HG03025 (cell line): ENCODE results near the gene KRTAP9-6.
"Not testable (repeated sequence)": the region's sequence is repeated elsewhere in the genome, so short reads cannot be mapped to it uniquely, and the experiment has no call there.

Experiments
- ATAC-seq: cut with Tn5 transposase; IDR thresholded peaks from one replicate; pipeline ENCODE4 v1.9.1; 2021; ENCODE audit warnings: mild to moderate bottlenecking, moderate library complexity; ENCODE audit not compliant: unreplicated experiment, low FRiP score

Gene KRTAP9-6

GRCh38 chr17:41265078-41265477 is at the start of gene KRTAP9-6:
TSS of gene KRTAP9-6 (plus strand) at chr17:41265378. CDS start at chr17:41265378, 0 bp downstream.
- ATAC-seq, result no peak

- ATAC-seq, result no peak
Measured at GRCh38 chr17:41215681-41216080, 49.5 kb upstream of the KRTAP9-6 start.

- ATAC-seq, result no peak
Measured at GRCh38 chr17:41223821-41224220, 41.4 kb upstream of the KRTAP9-6 start.

DNA sequence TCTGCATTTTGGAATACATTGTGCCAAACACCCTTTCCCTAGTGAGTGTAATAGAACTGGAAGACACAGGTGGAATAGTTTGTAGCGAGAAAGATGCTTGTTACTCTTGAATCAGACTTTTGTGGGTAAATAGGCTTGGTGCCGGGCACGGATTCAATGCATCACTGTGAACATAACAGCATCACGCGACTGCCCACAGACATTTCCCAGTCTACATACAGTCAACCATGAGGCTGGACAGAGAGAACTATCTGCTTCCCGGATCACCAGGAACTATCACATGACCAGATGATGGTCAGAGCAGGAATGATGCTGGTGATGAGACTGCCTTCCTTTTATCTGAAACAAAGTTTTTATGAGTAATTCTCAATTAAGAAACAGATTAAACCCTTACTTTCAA is 39.1 kb upstream of the KRTAP9-6 start:
- ATAC-seq, result no peak

DNA sequence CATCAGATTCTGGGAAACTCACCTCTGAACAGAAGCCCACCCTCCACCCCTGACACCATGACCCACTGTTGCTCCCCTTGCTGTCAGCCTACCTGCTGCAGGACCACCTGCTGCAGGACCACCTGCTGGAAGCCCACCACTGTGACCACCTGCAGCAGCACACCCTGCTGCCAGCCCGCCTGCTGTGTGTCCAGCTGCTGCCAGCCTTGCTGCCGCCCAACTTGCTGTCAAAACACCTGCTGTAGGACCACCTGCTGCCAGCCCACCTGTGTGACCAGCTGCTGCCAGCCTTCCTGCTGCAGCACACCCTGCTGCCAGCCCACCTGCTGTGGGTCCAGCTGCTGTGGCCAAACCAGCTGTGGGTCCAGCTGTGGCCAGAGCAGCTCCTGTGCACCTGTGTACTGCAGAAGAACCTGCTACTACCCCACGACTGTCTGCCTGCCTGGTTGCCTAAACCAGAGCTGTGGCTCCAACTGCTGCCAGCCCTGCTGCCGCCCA is 38.5 kb upstream of the KRTAP9-6 start, which contains the start of gene KRTAP9-2:
Gene KRTAP9-2, plus strand, starts transcription at position 51 of the 498 bp plus-strand sequence. Its CDS starts 7 bp downstream, at position 58.
- ATAC-seq, result not testable (repeated sequence)

DNA sequence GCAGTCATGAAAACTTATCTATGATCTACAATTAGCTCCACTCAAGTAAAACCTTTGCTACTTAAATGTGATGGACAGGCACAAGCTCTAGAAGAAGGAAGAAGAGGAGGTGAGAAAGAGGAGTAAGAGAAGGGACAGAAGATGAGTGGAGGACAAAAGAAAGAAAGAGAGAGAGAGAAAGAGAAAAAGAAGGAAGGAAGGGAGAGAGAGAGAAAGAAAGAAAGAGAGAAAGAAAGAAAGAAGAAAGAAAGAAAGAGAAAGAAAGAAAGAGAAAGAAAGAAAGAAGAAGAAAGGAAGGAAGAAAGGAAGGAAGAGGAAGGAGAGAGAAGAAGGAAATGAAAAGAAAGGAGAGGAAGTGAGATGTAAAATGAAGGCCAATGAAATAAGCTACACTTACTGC is 35.1 kb upstream of the KRTAP9-6 start:
- ATAC-seq, result no peak

DNA sequence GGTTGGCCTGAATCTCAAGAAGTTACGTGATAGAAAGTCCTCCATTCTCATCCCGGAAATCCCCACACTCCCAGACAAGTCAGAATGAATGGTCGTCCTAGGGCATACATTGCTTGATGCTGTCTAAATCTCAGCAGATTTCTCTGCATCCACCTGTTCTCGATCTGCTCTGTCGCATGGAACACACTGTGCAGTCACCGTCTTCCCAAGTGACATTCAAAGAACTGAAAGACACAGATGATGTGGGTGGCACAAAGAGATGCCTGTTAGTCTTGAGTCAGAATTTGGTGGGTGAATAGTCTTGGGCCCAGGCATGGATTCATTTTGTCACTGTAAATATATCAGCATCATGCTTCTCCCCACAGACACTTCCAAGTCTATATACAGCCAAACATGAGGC is 33.4 kb upstream of the KRTAP9-6 start:
- ATAC-seq, result no peak

DNA sequence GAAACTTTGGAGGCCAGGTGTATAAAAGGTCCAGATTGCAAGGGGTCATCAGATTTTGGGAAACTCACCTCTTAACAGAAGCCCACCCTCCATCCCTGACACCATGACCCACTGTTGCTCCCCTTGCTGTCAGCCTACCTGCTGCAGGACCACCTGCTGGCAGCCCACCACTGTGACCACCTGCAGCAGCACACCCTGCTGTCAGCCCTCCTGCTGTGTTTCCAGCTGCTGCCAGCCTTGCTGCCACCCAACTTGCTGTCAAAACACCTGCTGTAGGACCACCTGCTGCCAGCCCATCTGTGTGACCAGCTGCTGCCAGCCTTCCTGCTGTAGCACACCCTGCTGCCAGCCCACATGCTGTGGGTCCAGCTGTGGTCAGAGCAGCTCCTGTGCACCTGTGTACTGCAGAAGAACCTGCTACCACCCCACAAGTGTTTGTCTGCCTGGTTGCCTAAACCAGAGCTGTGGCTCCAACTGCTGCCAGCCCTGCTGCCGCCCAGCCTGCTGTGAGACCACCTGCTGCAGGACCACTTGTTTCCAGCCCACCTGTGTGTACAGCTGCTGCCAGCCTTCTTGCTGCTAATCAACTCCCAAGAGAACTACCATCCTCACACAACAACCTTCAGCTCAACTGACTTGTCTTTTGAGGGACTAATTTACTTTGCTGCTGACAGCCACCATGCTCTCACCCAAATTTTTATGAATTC is 32.6 kb upstream of the KRTAP9-6 start, which contains the start of gene KRTAP9-3:
Gene KRTAP9-3, plus strand, starts transcription at position 51 of the 707 bp plus-strand sequence. Its CDS starts 53 bp downstream, at position 104.
- ATAC-seq, result not testable (repeated sequence)

DNA sequence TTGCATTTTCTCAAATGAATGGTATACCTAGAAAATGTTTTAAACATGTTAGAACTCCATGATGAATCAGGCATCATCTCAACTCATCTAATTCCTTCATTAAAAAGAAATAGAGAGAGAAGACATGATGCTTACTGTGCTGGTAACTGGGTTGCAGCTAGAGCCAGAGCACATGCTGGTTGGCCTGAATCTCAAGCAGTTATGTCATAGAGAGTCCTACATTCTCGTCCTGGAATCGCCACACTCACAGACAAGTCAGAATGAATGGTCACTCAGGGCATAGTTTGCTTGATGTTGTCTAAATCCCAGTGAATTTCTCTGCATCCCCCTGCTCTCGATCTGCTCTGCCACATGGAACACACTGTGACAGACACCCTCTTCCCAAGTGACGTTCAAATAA is 28.1 kb upstream of the KRTAP9-6 start:
- ATAC-seq, result not testable (repeated sequence)

DNA sequence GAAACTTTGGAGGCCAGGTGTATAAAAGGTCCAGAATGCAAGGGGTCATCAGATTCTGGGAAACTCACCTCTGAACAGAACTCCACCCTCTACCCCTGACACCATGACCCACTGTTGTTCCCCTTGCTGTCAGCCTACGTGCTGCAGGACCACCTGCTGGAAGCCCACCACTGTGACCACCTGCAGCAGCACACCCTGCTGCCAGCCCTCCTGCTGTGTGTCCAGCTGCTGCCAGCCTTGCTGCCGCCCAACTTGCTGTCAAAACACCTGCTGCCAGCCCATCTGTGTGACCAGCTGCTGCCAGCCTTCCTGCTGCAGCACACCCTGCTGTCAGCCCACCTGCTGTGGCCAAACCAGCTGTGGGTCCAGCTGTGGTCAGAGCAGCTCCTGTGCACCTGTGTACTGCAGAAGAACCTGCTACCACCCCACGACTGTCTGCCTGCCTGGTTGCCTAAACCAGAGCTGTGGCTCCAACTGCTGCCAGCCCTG is 27.2 kb upstream of the KRTAP9-6 start, which contains the start of gene KRTAP9-8:
Gene KRTAP9-8, plus strand, starts transcription at position 51 of the 489 bp plus-strand sequence. Its CDS starts 53 bp downstream, at position 104.
- ATAC-seq, result not testable (repeated sequence)

- not testable (repeated sequence) for ATAC-seq
Measured at GRCh38 chr17:41246995-41247787, 18.0 kb upstream of the KRTAP9-6 start.

GRCh38 chr17:41249637-41250240 is 15.4 kb upstream of the KRTAP9-6 start, which contains the start of gene KRTAP9-4:
TSS of gene KRTAP9-4 (plus strand) at chr17:41249687. CDS start at chr17:41249721, 34 bp downstream.
- ATAC-seq, result not testable (repeated sequence)

DNA sequence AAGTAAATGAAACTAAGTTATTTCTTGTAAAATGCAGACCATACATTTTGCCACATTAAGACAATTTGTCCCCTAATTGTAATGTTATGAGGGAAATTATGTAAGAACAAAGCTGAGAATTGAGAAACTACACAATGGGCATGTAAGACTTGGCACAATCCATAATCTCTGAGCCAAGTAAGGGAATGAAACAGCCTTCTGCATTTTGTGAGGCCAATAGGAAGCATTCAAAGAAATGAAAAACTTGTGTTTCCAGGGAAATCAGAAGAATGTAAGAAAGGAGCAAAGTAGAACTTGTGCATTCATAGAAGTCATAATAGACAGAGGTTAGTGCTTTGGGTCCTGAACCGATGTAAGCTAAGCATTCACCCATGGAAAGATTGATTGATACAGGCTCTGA is 13.9 kb upstream of the KRTAP9-6 start:
- no peak for ATAC-seq

DNA sequence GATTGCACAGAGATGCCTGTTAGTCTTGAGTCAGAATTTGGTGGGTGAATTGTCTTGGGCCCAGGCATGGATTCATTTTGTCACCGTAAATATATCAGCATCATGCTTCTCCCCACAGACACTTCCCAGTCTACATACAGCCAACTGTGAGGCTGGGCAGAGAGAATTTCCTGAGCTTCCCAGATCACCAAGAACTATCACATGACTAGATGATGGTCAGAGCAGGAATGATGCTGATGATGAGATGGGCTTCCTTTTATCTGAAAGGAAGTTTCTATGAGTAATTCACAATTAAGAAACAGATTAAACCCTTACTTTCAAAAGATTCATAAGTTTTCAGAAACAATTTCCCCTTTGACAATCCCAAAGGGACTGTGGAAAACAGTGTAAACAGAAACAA is 10.3 kb upstream of the KRTAP9-6 start:
- ATAC-seq, result no peak

DNA sequence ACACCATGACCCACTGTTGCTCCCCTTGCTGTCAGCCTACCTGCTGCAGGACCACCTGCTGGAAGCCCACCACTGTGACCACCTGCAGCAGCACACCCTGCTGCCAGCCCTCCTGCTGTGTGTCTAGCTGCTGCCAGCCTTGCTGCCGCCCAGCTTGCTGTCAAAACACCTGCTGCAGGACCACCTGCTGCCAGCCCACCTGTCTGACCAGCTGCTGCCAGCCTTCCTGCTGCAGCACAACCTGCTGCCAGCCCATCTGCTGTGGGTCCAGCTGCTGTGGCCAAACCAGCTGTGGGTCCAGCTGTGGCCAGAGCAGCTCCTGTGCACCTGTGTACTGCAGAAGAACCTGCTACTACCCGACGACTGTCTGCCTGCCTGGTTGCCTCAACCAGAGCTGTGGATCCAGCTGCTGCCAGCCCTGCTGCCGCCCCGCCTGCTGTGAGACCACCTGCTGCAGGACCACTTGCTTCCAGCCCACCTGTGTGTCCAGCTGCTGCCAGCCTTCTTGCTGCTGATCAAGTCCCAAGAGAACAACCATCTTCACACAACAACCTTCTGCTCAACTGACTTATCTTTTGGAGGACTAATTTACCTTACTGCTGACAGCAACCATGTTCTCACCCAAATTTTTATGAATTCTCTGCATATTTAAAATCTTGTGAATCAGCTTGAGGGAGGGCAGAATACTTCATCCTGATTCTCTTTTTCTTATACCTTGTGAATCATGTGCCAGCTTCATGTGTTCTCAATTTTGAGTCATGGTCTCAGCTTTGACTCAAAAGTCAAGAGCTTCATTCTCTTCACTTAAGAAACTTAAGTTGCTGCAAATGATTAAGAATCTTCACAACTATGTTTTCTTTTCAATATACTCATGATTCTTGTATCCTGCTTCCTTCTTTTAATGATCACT is 9.5 kb upstream of the KRTAP9-6 start, which contains the start of gene KRTAP9-9:
Gene KRTAP9-9, plus strand, starts transcription at position 4 of the 910 bp plus-strand sequence.
- ATAC-seq, result not testable (repeated sequence)

DNA sequence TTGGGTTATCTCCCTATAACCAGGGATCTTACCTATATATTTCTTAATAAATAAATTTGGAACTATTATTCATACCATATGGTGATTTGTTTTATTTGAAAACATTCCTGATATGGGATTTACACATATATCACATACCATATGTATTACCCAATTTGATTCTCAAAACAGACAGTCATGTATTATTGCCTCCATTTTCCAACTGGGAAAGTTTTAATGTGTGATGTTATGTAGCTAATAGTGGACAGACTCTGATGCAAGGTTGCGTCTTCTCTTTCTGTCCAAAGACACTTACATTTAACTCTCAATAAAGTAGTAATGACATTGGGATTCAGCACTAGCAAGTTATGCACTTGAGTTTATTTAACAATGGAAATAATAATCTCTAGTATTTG is 8.9 kb upstream of the KRTAP9-6 start:
- no peak for ATAC-seq

DNA sequence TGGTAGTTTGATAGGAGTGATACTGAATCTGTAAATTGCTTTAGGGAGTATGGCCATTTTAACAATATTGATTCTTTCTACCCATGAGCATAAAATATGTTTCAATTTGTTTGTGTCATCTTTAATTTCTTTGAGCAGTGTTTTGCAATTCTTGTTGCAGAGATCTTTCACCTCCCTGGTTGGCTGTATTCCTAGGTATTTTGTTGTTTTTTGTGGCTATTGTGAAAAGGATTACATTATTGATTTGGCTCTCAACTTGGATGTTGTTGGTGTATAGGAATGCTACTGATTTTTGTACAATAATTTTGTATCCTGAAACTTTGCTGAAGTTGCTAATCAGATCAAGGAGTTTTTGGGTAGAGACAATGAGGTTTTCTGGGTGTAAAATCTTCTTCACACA is 6.8 kb upstream of the KRTAP9-6 start:
- no peak for ATAC-seq

- ATAC-seq, result no peak
Measured at GRCh38 chr17:41263212-41263611, 2.0 kb upstream of the KRTAP9-6 start.

DNA sequence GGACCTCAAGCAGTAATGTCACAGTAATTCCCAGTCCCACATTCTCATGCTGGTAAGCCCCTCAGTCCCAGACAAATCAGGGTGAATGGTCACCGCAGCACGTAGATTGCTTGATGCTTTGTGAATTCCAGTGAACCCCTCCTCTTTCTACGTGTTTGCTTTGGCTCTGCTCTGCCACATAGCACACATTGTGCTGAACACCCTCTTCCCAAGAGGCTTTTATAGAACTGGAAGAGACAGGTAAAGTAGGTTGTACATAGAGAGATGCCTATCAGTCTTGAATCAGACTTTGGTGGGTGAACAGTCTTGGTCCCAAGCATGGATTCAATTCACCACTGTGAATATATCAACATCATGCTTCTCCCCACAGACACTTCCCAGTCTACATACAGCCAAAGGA is 579 bp upstream of the KRTAP9-6 start:
- no peak for ATAC-seq
